CD4-positive, alpha-beta T cell (primary cell): Measurements from ENCODE around the gene ACRV1. TPM values are rescaled to one million over a fixed set of nuclear protein-coding genes. Genes with fewer than 3 reads are reported as not detected.

Experiments
- ATAC-seq: fragments of 200-7000 bp; cut with Tn5 transposase; one replicate; pipeline ENCODE4 v1.10.0; 2022; ENCODE audit warnings: mild to moderate bottlenecking; ENCODE audit not compliant: poor library complexity
- CTCF ChIA-PET: fragments of 350-600 bp; sonication (Branson Sonifier 250); formaldehyde crosslinking; loops from one replicate; lab custom pipeline; 2021; ENCODE audit warnings: antibody characterized with exemption, inconsistent platforms; lab: Charles Lee
- POLR2A ChIA-PET: fragments of 350-600 bp; sonication (Branson Sonifier 250); formaldehyde crosslinking; loops from one replicate; lab custom pipeline; 2021; ENCODE audit warnings: antibody characterized with exemption, inconsistent platforms; lab: Charles Lee
- DNase-seq, 14 experiments: peaks; one replicate each; pipeline ENCODE4 v3.0.0-alpha.2; 2013 to 2020; ENCODE audit warnings: mixed read lengths in 2 of 14
- H3K27ac ChIP-seq, 2 donors: one replicate each; pipeline versions ENCODE4 v1.5.1 to v1.7.0; 2013; ENCODE audit warnings: low read length in 2 of 2, low read depth in 1 of 2, mild to moderate bottlenecking in 1 of 2
- H3K27me3 ChIP-seq, 2 experiments: 1 replicate in 1 of 2; 2 replicates in 1 of 2; pipeline versions ENCODE4 v1.6.1 to v1.7.0; 2013; ENCODE audit warnings: low read length in 2 of 2, control low read depth in 1 of 2, mild to moderate bottlenecking in 1 of 2, moderate library complexity in 1 of 2; ENCODE audit not compliant: insufficient read depth in 2 of 2, control insufficient read depth in 1 of 2
- H3K36me3 ChIP-seq: one replicate; pipeline ENCODE4 v1.6.1; 2013; ENCODE audit warnings: low read length, control low read depth; ENCODE audit not compliant: insufficient read depth
- H3K4me1 ChIP-seq: one replicate; pipeline ENCODE4 v1.6.1; 2013; ENCODE audit warnings: low read length, control low read depth; ENCODE audit not compliant: insufficient read depth
- H3K4me3 ChIP-seq: one replicate; pipeline ENCODE4 v1.5.1; 2013; ENCODE audit warnings: mild to moderate bottlenecking, low read length, moderate library complexity
- H3K9me3 ChIP-seq, 2 experiments: 1 replicate in 1 of 2; 2 replicates in 1 of 2; pipeline versions ENCODE4 v1.6.1 to v1.7.0; 2013; ENCODE audit warnings: low read length in 2 of 2, mild to moderate bottlenecking in 2 of 2, control low read depth in 1 of 2, moderate library complexity in 1 of 2; ENCODE audit not compliant: control insufficient read depth in 1 of 2, insufficient read depth in 1 of 2
- H3K27ac Mint-ChIP-seq: one replicate; pipeline ENCODE4 v1.8.0; 2020; ENCODE audit warnings: mixed read lengths
- H3K27me3 Mint-ChIP-seq: one replicate; pipeline ENCODE4 v1.8.0; 2021; ENCODE audit warnings: mixed read lengths
- H3K36me3 Mint-ChIP-seq: one replicate; pipeline ENCODE4 v1.8.0; 2021; ENCODE audit warnings: low read depth, mixed read lengths
- H3K4me1 Mint-ChIP-seq: one replicate; pipeline ENCODE4 v1.8.0; 2021; ENCODE audit warnings: low read depth, mixed read lengths
- H3K4me3 Mint-ChIP-seq: one replicate; pipeline ENCODE4 v1.8.0; 2020; ENCODE audit warnings: mild to moderate bottlenecking, mixed read lengths
- H3K9me3 Mint-ChIP-seq: one replicate; pipeline ENCODE4 v1.8.0; 2020; ENCODE audit warnings: mixed read lengths
- CTCF ChIP-seq: fragments of 200-600 bp; IDR thresholded peaks from one replicate; pipeline ENCODE4 v1.8.0; 2022; ENCODE audit warnings: antibody characterized with exemption, mild to moderate bottlenecking
- intact Hi-C, 2 experiments: fragments of 100-400 bp; cut with DNase I in 1 of 2; cut with micrococcal nuclease in 1 of 2; formaldehyde crosslinking; loops; one replicate each; pipeline versions ENCODE4 v1.15.1 to v1.9.0; 2023 to 2025; cut with DNase I, micrococcal nuclease
- total RNA-seq, 174 experiments: library from RNA in 2 of 174; stranded (reverse) in 2 of 174; gene quantifications; one replicate each; pipeline ENCODE4 v1.2.3 and lab custom pipeline; 2021 to 2026

ACRV1 gene
- total RNA-seq, 2 experiments from 2014 or later: not detected

- Mint-ChIP-seq H3K4me1 (no peaks in the 10 kb centered on the region), H3K36me3 (no peaks in the 10 kb centered on the region), H3K9me3 (no peaks in the 10 kb centered on the region), H3K4me3 (no peak overlapping the region), H3K27me3 (no peaks in the 10 kb centered on the region), H3K27ac (no peak overlapping the region)
- no peaks in the 10 kb centered on the region for H3K9me3 ChIP-seq
- no peaks in the 10 kb centered on the region for H3K4me1 ChIP-seq
- POLR2A ChIA-PET: no interaction called here
- intact Hi-C loops: no loop called here
- no peaks in the 10 kb centered on the region for H3K27me3 ChIP-seq
- ATAC-seq (no peak), DNase-seq (no peak)
- H3K36me3 ChIP-seq: no peaks in the 10 kb centered on the region
- TF ChIP-seq CTCF: no peak
- H3K4me3 ChIP-seq: no peak overlapping the region
- CTCF ChIA-PET: no interaction called here
- no peak overlapping the region for H3K27ac ChIP-seq
Measured at GRCh38 chr11:125690006-125690405, 9.4 kb upstream of the ACRV1 start.

- Histone ChIP-seq H3K9me3 (no peaks in the 10 kb centered on the region), H3K27ac (no peak overlapping the region), H3K36me3 (no peaks in the 10 kb centered on the region), H3K4me1 (no peaks in the 10 kb centered on the region), H3K4me3 (no peak overlapping the region), H3K27me3 (no peaks in the 10 kb centered on the region)
- ATAC-seq (no peak), DNase-seq (no peak)
- TF ChIP-seq CTCF: no peak
- intact Hi-C loops: no loop called here
- Mint-ChIP-seq H3K4me1 (no peaks in the 10 kb centered on the region), H3K27me3 (no peaks in the 10 kb centered on the region), H3K9me3 (no peaks in the 10 kb centered on the region), H3K4me3 (no peak overlapping the region), H3K36me3 (no peaks in the 10 kb centered on the region), H3K27ac (no peak overlapping the region)
- ChIA-PET POLR2A (no interaction called here), CTCF (no interaction called here)
Measured at GRCh38 chr11:125689274-125689859, 8.7 kb upstream of the ACRV1 start.

GRCh38 chr11:125688632-125689031 is 8.0 kb upstream of the ACRV1 start:
- H3K27ac ChIP-seq: no peak overlapping the region
- DNase-seq (no peak), ATAC-seq (no peak)
- H3K4me3 ChIP-seq: no peak overlapping the region
- H3K9me3 ChIP-seq: no peaks in the 10 kb centered on the region
- H3K4me1 ChIP-seq: no peaks in the 10 kb centered on the region
- CTCF ChIA-PET: no interaction called here
- H3K27ac Mint-ChIP-seq: no peak overlapping the region
- no peaks in the 10 kb centered on the region for H3K4me1 Mint-ChIP-seq
- intact Hi-C loops: no loop called here
- no peaks in the 10 kb centered on the region for H3K36me3 ChIP-seq
- no peak overlapping the region for H3K4me3 Mint-ChIP-seq
- no peaks in the 10 kb centered on the region for H3K9me3 Mint-ChIP-seq
- TF ChIP-seq CTCF: no peak
- no peaks in the 10 kb centered on the region for H3K36me3 Mint-ChIP-seq
- H3K27me3 ChIP-seq: no peaks in the 10 kb centered on the region
- H3K27me3 Mint-ChIP-seq: no peaks in the 10 kb centered on the region
- POLR2A ChIA-PET: no interaction called here
